Muscle of back (tissue), 11 donors: ENCODE results near the gene CACNA1F. TPM values are rescaled to one million over a fixed set of nuclear protein-coding genes. Genes with fewer than 3 reads are reported as not detected.
A peak's percentile ranks its signal among the peaks of the same experiment; 100 is the strongest.

Experiments
- DNase-seq, 3 donors: peaks; one replicate each; pipeline versions ENCODE4 v3.0.0 to v3.0.0-alpha.2; 2013
- polyA plus RNA-seq, 10 donors: library from polyadenylated mRNA; unstranded; fragments of 120-200 nt; gene quantifications; one replicate each; pipeline ENCODE4 v1.2.1, GENCODE V29; 2013; ENCODE audit not compliant: insufficient read length in 10 of 10

Gene CACNA1F
- polyA plus RNA-seq, 10 donors: 0.05 to 0.27 TPM; not detected in 8

- peak; percentile 25 to 64 (median 52) for DNase-seq
These were observed 77.8 kb downstream of the CACNA1F start for GRCh38 chrX:49155243-49155899.

Other genes with a start within 250 kb of the CACNA1F start
- gene GRIPAP1, start 231.1 kb downstream of the CACNA1F start, polyA plus RNA-seq: 10 to 100 TPM; 16.9 to 34.3 (median 23.9) TPM
- gene TFE3, start 190.0 kb downstream of the CACNA1F start, polyA plus RNA-seq: 10 to 100 TPM; 17.6 to 26.0 (median 21.0) TPM
- gene CCDC120, start 174.3 kb downstream of the CACNA1F start, polyA plus RNA-seq: 1 to 10 TPM; 3.2 to 5.3 (median 3.8) TPM
- 10 to 100 TPM; 16.4 to 28.4 (median 22.5) TPM for gene PRAF2, start 159.3 kb downstream of the CACNA1F start, polyA plus RNA-seq
- gene WDR45, start 153.5 kb downstream of the CACNA1F start, polyA plus RNA-seq: 10 to 100 TPM; 26.6 to 49.1 (median 34.1) TPM
- 10 to 100 TPM; 15.4 to 19.0 (median 18.0) TPM for gene GPKOW, start 109.6 kb downstream of the CACNA1F start, polyA plus RNA-seq
- 1 to 10 TPM in 9 of 10 donors, under 1 TPM in 1; 0.97 to 2.4 (median 1.9) TPM for gene MAGIX, start 70.6 kb downstream of the CACNA1F start, polyA plus RNA-seq
- 100 to 1,000 TPM in 9 of 10 donors, 10 to 100 TPM in 1; 75.3 to 165 (median 144) TPM for gene PLP2, start 61.4 kb downstream of the CACNA1F start, polyA plus RNA-seq
- 1 to 10 TPM; 2.6 to 5.0 (median 4.0) TPM for gene PRICKLE3, start 47.0 kb downstream of the CACNA1F start, polyA plus RNA-seq
- gene SYP, start 33.1 kb downstream of the CACNA1F start, polyA plus RNA-seq: 1 to 10 TPM in 8 of 10 donors, under 1 TPM in 2; 0.95 to 1.6 (median 1.3) TPM
- gene CCDC22, start 2.1 kb upstream of the CACNA1F start, polyA plus RNA-seq: 10 to 100 TPM in 8 of 10 donors, 1 to 10 TPM in 2; 9.4 to 12.3 (median 11.1) TPM
- under 1 TPM; 0.19 to 0.95 (median 0.43) TPM for gene FOXP3, start 31.4 kb upstream of the CACNA1F start, polyA plus RNA-seq
- 1 to 10 TPM; 6.0 to 8.3 (median 7.0) TPM for gene PPP1R3F, start 36.5 kb upstream of the CACNA1F start, polyA plus RNA-seq
- gene GAGE10, start 70.3 kb upstream of the CACNA1F start, polyA plus RNA-seq: not detected
- gene GAGE12J, start 88.7 kb upstream of the CACNA1F start, polyA plus RNA-seq: not detected
- gene GAGE13, start 98.2 kb upstream of the CACNA1F start, polyA plus RNA-seq: not detected